Ovary (tissue), 9 donors: ENCODE measurements around the gene SPRN. TPM values are rescaled to one million over a fixed set of nuclear protein-coding genes. Genes with fewer than 3 reads are reported as not detected.
A peak's percentile ranks its signal among the peaks of the same experiment; 100 is the strongest.

Source experiments
- DNase-seq, 5 donors: peaks; one replicate each; pipeline ENCODE4 v3.0.0-alpha.2; 2019 to 2020
- H3K27ac ChIP-seq, 2 donors: fragments of 200-600 bp; one replicate each; pipeline versions ENCODE4 v1.5.1 to v1.8.0; 2019 to 2022
- H3K27me3 ChIP-seq: fragments of 200-600 bp; one replicate; pipeline ENCODE4 v1.8.0; 2022
- H3K36me3 ChIP-seq: fragments of 200-600 bp; sonication (generic); one replicate; pipeline ENCODE4 v1.5.1; 2019
- H3K4me1 ChIP-seq: one replicate; pipeline ENCODE4 v1.8.1; 2013; ENCODE audit warnings: mild to moderate bottlenecking, moderate library complexity; ENCODE audit not compliant: insufficient read depth
- H3K4me3 ChIP-seq: fragments of 200-600 bp; sonication (generic); one replicate; pipeline ENCODE4 v1.5.1; 2017
- H3K9me3 ChIP-seq, 2 donors: fragments of 200-600 bp in 1 of 2; sonication (generic) in 1 of 2; one replicate each; pipeline versions ENCODE4 v1.5.1 to v1.8.1; 2013 to 2019; ENCODE audit warnings: mild to moderate bottlenecking in 1 of 2, moderate library complexity in 1 of 2
- CTCF ChIP-seq, 3 donors: fragments of 450-650 bp in 2 of 3; fragments of 200-600 bp in 1 of 3; IDR thresholded peaks; one replicate each; pipeline versions ENCODE4 v1.5.1 to v1.8.0; 2016 to 2022; ENCODE audit warnings: antibody characterized with exemption in 3 of 3, mild to moderate bottlenecking in 1 of 3
- EP300 ChIP-seq: sonication (generic); formaldehyde crosslinking; IDR thresholded peaks from one replicate; pipeline ENCODE4 v1.6.1; 2017; ENCODE audit warnings: antibody characterized with exemption
- POLR2A ChIP-seq: fragments of 450-650 bp; IDR thresholded peaks from one replicate; pipeline ENCODE4 v1.6.1; 2017; ENCODE audit warnings: antibody characterized with exemption, mild to moderate bottlenecking, moderate library complexity
- WGBS, 3 donors: extraction: QIAGEN DNeasy Blood & Tissue Kit in 1 of 3; methylation state at CpG; one replicate each; pipeline versions ENCODE4 v1.1.5 to v1.1.7; 2013 to 2017; 5-methylcytosine and 5-hydroxymethylcytosine counted together
- intact Hi-C, 4 donors: fragments of 100-400 bp; cut with DNase I; formaldehyde crosslinking; loops; one replicate each; pipeline versions ENCODE4 v1.11.0 to v1.15.1; 2022 to 2023
- microRNA-seq, 3 donors: library from miRNA; unstranded; fragments of <30 nt; microRNA quantifications; one replicate each; pipeline versions ENCODE4 to v1.2.0, GENCODE V29; 2019 to 2020
- polyA plus RNA-seq, 2 donors: library from polyadenylated mRNA; stranded (reverse); fragments of 200-250 nt in 1 of 2; fragments of 350-450 nt in 1 of 2; fragmentation: Illumina TruSeq in 1 of 2; extraction: RNeasy Lipid Tissue Mini Kit (QIAGEN cat#74804) in 1 of 2; gene quantifications; one replicate each; pipeline ENCODE4 v1.2.3, GENCODE V29; 2013 to 2014
- small RNA-seq: library from RNA; depleted of rRNA; stranded (forward); fragments of <200 nt; gene quantifications from one replicate; pipeline ENCODE3, GENCODE V24; 2016
- total RNA-seq, 7 donors: library from RNA; depleted of rRNA in 2 of 7; stranded (reverse); fragments of >200 nt in 2 of 7; fragmentation: NEBNext Ultra II Directional in 3 of 7; extraction: Animal tissue kit (Norgen Biotek cat#: 25700) in 3 of 7; gene quantifications; one replicate each; pipeline versions ENCODE4 v1.1.0 to v1.2.4, GENCODE V29; 2016 to 2023
- donor health status: DM: no; HTN: no; CAD: no; lungs with moderate emphysema.
- donor health status: DM: no; HTN: no; CAD: no.
- donor health status: Bipolar disorder and iron deficiency.
- donor health status: DM: yes; HTN: yes; CAD: no.
- donor health status: DM: no; HTN: no; CAD: no.
- donor health status: DM: yes; HTN: yes; CAD: no.

Gene SPRN
- total and polyA plus RNA-seq, 9 donors: 0.05 to 0.20 (median 0.11) TPM; not detected in 4

- WGBS, 3 donors: 21 to 33% (median 28%) methylated on average over 10 to 20 of the region's 20 CpGs
- no peaks in the 10 kb centered on the region for H3K9me3 ChIP-seq
- H3K27ac ChIP-seq: peak overlapping the region in 1 of 2 donors; percentile 43
- DNase-seq: peak in 4 of 5 donors; percentile 36 to 70 (median 59)
- intact Hi-C loops: no loop called here
- peaks cover 4% of the 10 kb centered on the region for H3K4me1 ChIP-seq
- peak overlapping the region; percentile 89 for H3K4me3 ChIP-seq
- no peaks in the 10 kb centered on the region for H3K36me3 ChIP-seq
- no peaks in the 10 kb centered on the region for H3K27me3 ChIP-seq
- TF ChIP-seq POLR2A: no peak
- no peak for TF ChIP-seq CTCF (IDR thresholded peaks at IDR 0.05)
- TF ChIP-seq EP300: no peak
Measured at GRCh38 chr10:133372507-133372906, 51.9 kb downstream of the SPRN start.

Small RNAs within 50 kb of the gene (microRNA-seq; reads per million reads assigned to microRNA genes)
- gene MIR3944: 0.32 to 0.89 (median 0.75) reads per million in 3 donors

Small RNAs within 50 kb of the gene (small RNA-seq; reads per million reads assigned to genes)
- gene AL360181.4 (not detected), gene MIR3944 (not detected)

Other genes with a start within 250 kb of the SPRN start
- 1 to 10 TPM in 5 of 7 donors, under 1 TPM in 1, not detected in 1; 0.35 to 9.3 (median 2.9) TPM for gene UTF1, start 194.4 kb downstream of the SPRN start, total RNA-seq
- gene UTF1, start 194.4 kb downstream of the SPRN start, polyA plus RNA-seq: under 1 TPM in 1 of 2 donors, not detected in 1; 0.06 TPM
- 1 to 10 TPM in 4 of 7 donors, under 1 TPM in 3; 0.23 to 2.2 (median 1.1) TPM for gene VENTX, start 186.8 kb downstream of the SPRN start, total RNA-seq
- under 1 TPM; 0.36 to 0.47 TPM for gene VENTX, start 186.8 kb downstream of the SPRN start, polyA plus RNA-seq
- gene ADAM8, start 147.8 kb downstream of the SPRN start, total RNA-seq: 1 to 10 TPM; 1.9 to 5.9 (median 4.4) TPM
- 1 to 10 TPM in 1 of 2 donors, under 1 TPM in 1; 0.48 to 1.7 TPM for gene ADAM8, start 147.8 kb downstream of the SPRN start, polyA plus RNA-seq
- 10 to 100 TPM; 31.2 to 70.5 (median 56.4) TPM for gene TUBGCP2, start 115.8 kb downstream of the SPRN start, total RNA-seq
- gene TUBGCP2, start 115.8 kb downstream of the SPRN start, polyA plus RNA-seq: 10 to 100 TPM; 32.4 to 48.3 TPM
- 10 to 100 TPM; 23.3 to 64.8 (median 46.8) TPM for gene ZNF511, start 115.7 kb downstream of the SPRN start, total RNA-seq
- gene ZNF511, start 115.7 kb downstream of the SPRN start, polyA plus RNA-seq: 10 to 100 TPM; 16.3 to 52.1 TPM
- under 1 TPM in 1 of 7 donors, not detected in 6; 0.69 TPM for gene CALY, start 87.7 kb downstream of the SPRN start, total RNA-seq
- gene CALY, start 87.7 kb downstream of the SPRN start, polyA plus RNA-seq: not detected
- gene PRAP1, start 77.3 kb downstream of the SPRN start, total RNA-seq: 1 to 10 TPM in 1 of 7 donors, not detected in 6; 2.0 TPM
- not detected for gene PRAP1, start 77.3 kb downstream of the SPRN start, polyA plus RNA-seq
- 10 to 100 TPM in 6 of 7 donors, 1 to 10 TPM in 1; 9.2 to 26.3 (median 17.1) TPM for gene FUOM, start 66.6 kb downstream of the SPRN start, total RNA-seq
- gene FUOM, start 66.6 kb downstream of the SPRN start, polyA plus RNA-seq: 10 to 100 TPM in 1 of 2 donors, 1 to 10 TPM in 1; 1.2 to 14.8 TPM
- 10 to 100 TPM; 27.2 to 74.4 (median 66.4) TPM for gene ECHS1, start 51.3 kb downstream of the SPRN start, total RNA-seq
- 100 to 1,000 TPM in 1 of 2 donors, 10 to 100 TPM in 1; 68.9 to 102 TPM for gene ECHS1, start 51.3 kb downstream of the SPRN start, polyA plus RNA-seq
- 10 to 100 TPM in 3 of 7 donors, 1 to 10 TPM in 4; 6.3 to 11.4 (median 9.2) TPM for gene PAOX, start 45.4 kb downstream of the SPRN start, total RNA-seq
- 1 to 10 TPM; 2.1 to 7.8 TPM for gene PAOX, start 45.4 kb downstream of the SPRN start, polyA plus RNA-seq
- 10 to 100 TPM; 23.1 to 55.1 (median 32.5) TPM for gene MTG1, start 30.5 kb downstream of the SPRN start, total RNA-seq
- gene MTG1, start 30.5 kb downstream of the SPRN start, polyA plus RNA-seq: 10 to 100 TPM; 33.7 to 34.9 TPM
- 1 to 10 TPM in 6 of 7 donors, under 1 TPM in 1; 0.72 to 5.0 (median 3.6) TPM for gene SCART1, start 29.3 kb upstream of the SPRN start, total RNA-seq
- gene SCART1, start 29.3 kb upstream of the SPRN start, polyA plus RNA-seq: under 1 TPM; 0.71 to 0.72 TPM
- 1 to 10 TPM in 6 of 7 donors, under 1 TPM in 1; 0.83 to 4.6 (median 3.7) TPM for gene CYP2E1, start 102.7 kb upstream of the SPRN start, total RNA-seq
- 1 to 10 TPM in 1 of 2 donors, under 1 TPM in 1; 0.96 to 1.6 TPM for gene CYP2E1, start 102.7 kb upstream of the SPRN start, polyA plus RNA-seq
- 1 to 10 TPM in 5 of 7 donors, under 1 TPM in 1, not detected in 1; 0.53 to 3.2 (median 2.5) TPM for gene SYCE1, start 141.0 kb upstream of the SPRN start, total RNA-seq
- 1 to 10 TPM in 1 of 2 donors, under 1 TPM in 1; 0.40 to 8.1 TPM for gene SYCE1, start 141.0 kb upstream of the SPRN start, polyA plus RNA-seq
- not detected for gene FRG2B, start 202.2 kb upstream of the SPRN start, total RNA-seq
- not detected for gene FRG2B, start 202.2 kb upstream of the SPRN start, polyA plus RNA-seq